HepG2 (cell line): Measurements from ENCODE around the gene PDE4C. TPM values are rescaled to one million over a fixed set of nuclear protein-coding genes. Genes with fewer than 3 reads are reported as not detected.

Experiments used
- ATF1 ChIP-seq: IDR thresholded peaks from 2 replicates; pipeline ENCODE4 v1.6.1; 2016; ENCODE audit warnings: mild to moderate bottlenecking, control low read depth
- ATF2 ChIP-seq: sonication (generic); formaldehyde crosslinking; IDR thresholded peaks from 2 replicates; pipeline ENCODE4 v1.4.0; 2020; ENCODE audit warnings: missing genetic modification reagents
- CEBPZ ChIP-seq: IDR thresholded peaks from 2 replicates; pipeline ENCODE4 v1.6.1; 2012; ENCODE audit warnings: low read length, improper control_type of control experiment
- FOXA3 ChIP-seq: IDR thresholded peaks from 2 replicates; pipeline ENCODE4 v1.6.1; 2016; ENCODE audit warnings: missing genetic modification reagents, missing compliant biosample characterization
- ISL2 ChIP-seq: sonication (generic); formaldehyde crosslinking; IDR thresholded peaks from 2 replicates; pipeline ENCODE4 v1.5.0; 2020; ENCODE audit warnings: missing genetic modification reagents
- MATR3 ChIP-seq: sonication (generic); formaldehyde crosslinking; IDR thresholded peaks from 2 replicates; pipeline ENCODE4 v1.4.0; 2020; ENCODE audit warnings: missing genetic modification reagents
- MXD4 ChIP-seq: IDR thresholded peaks from 2 replicates; pipeline ENCODE4 v1.6.1; 2016; ENCODE audit warnings: mild to moderate bottlenecking, missing biosample characterization, missing genetic modification reagents
- MYNN ChIP-seq: sonication (generic); formaldehyde crosslinking; IDR thresholded peaks from 2 replicates; pipeline ENCODE4 v1.4.0; 2020; ENCODE audit warnings: mild to moderate bottlenecking, low read depth, missing genetic modification reagents
- NR2F2 ChIP-seq: IDR thresholded peaks from 2 replicates; pipeline ENCODE4 v1.6.1; 2012; ENCODE audit warnings: low read depth, inconsistent platforms, borderline replicate concordance
- NRL ChIP-seq: sonication (generic); formaldehyde crosslinking; IDR thresholded peaks from 2 replicates; pipeline ENCODE4 v1.5.0; 2020; ENCODE audit warnings: missing genetic modification reagents, mild to moderate bottlenecking, moderate library complexity, borderline replicate concordance
- POGK ChIP-seq: sonication (generic); formaldehyde crosslinking; conservative IDR thresholded peaks from 2 replicates; pipeline ENCODE4 v1.8.0; 2022; ENCODE audit warnings: mild to moderate bottlenecking, moderate library complexity, missing genetic modification reagents
- RORA ChIP-seq: sonication (generic); formaldehyde crosslinking; IDR thresholded peaks from 2 replicates; pipeline ENCODE4 v1.5.0; 2020; ENCODE audit warnings: mild to moderate bottlenecking, missing genetic modification reagents, moderate library complexity
- SNAPC2 ChIP-seq: sonication (generic); formaldehyde crosslinking; IDR thresholded peaks from 2 replicates; pipeline ENCODE4 v1.8.1; 2022; ENCODE audit warnings: mild to moderate bottlenecking, missing genetic modification reagents
- SP2 ChIP-seq: sonication (generic); formaldehyde crosslinking; IDR thresholded peaks from 2 replicates; pipeline ENCODE4 v1.5.1; 2020; ENCODE audit warnings: mild to moderate bottlenecking, missing genetic modification reagents
- SP5 ChIP-seq: IDR thresholded peaks from 2 replicates; pipeline ENCODE4 v1.6.1; 2016; ENCODE audit warnings: low read depth, borderline replicate concordance
- THAP9 ChIP-seq: sonication (generic); formaldehyde crosslinking; IDR thresholded peaks from 2 replicates; pipeline ENCODE4; 2020; ENCODE audit warnings: missing genetic modification reagents, mild to moderate bottlenecking, borderline replicate concordance
- ZFY ChIP-seq: sonication (generic); formaldehyde crosslinking; IDR thresholded peaks from 2 replicates; pipeline ENCODE4 v1.4.0; 2020; ENCODE audit warnings: missing genetic modification reagents
- ZNF652 ChIP-seq: IDR thresholded peaks from 2 replicates; pipeline ENCODE4 v1.6.1; 2016; ENCODE audit warnings: low read depth, borderline replicate concordance
- ZUFSP ChIP-seq: sonication (generic); formaldehyde crosslinking; IDR thresholded peaks from 2 replicates; pipeline ENCODE4 v1.9.0; 2021; ENCODE audit warnings: missing genetic modification reagents, mild to moderate bottlenecking, borderline replicate concordance
- polyA plus RNA-seq, 8 experiments: library from polyadenylated mRNA; depleted of rRNA in 3 of 8; stranded (reverse) in 7 of 8; unstranded in 1 of 8; fragments of >200 nt; fragmentation: Illumina TruSeq in 4 of 8; extraction: Trizol in 4 of 8; gene quantifications; 2 replicates each; pipeline versions ENCODE4 v1.2.1 to v1.2.3, GENCODE V29; 2011 to 2016; ENCODE audit warnings: low read depth in 4 of 8, missing spikeins in 1 of 8, mixed read lengths in 1 of 8; ENCODE audit not compliant: insufficient read depth in 1 of 8
- total RNA-seq, 5 experiments: library from RNA; depleted of rRNA; stranded (reverse); fragments of >200 nt; fragmentation: Illumina TruSeq; extraction: Trizol; gene quantifications; 2 replicates each; pipeline ENCODE4 v1.2.3, GENCODE V29; 2016; ENCODE audit warnings: low read depth in 1 of 5

The PDE4C gene
- total and polyA plus RNA-seq, 2 of the 13 experiments (the other 11 are each of a cell fraction or from before 2014, with no cell fraction given): 1.4 to 14.0 TPM

DNA sequence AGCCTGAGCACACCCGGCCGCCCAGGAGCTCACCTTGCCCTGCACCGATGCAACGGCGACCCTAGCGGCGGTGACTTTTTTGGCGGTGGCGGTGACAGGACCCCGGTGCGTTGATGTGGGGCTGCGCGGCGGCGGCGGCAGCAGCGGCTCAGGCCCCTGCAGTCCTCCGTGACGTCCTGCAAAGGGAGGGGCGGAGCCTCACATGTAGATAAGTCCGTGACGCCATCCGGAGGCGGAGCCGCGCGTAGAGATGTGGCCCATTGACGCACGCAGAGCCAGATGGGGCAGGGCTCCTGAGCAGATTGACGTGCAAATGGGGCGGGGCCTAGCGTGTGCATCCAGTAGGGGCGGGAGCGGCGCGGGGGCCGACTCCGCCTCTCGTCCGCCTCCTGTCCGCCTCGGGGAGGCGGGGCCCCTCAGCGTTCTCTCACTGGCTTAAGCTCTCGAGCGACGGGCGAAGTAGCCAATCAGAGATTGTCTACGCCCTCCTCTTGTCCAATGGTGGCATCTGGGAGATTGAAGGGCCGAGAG, 22.3 kb downstream of the PDE4C start, which contains the start of gene RAB3A (continued):
- TF ChIP-seq ATF2 (CRISPR knock-in tag) (0 out of 2 replicates have a peak, but pooled peaks have one; percentile 0), THAP9 (CRISPR knock-in tag) (peak; percentile 24; the same call in 1 of the 2 replicates), MYNN (CRISPR knock-in tag) (no peak), ZUFSP (CRISPR knock-in tag) (no peak), SNAPC2 (0 out of 2 replicates have a peak, but pooled peaks have one; percentile 24), CEBPZ (no peak; the same call in 1 of the 2 replicates), MXD4 (CRISPR knock-in tag) (peak; percentile 52; the same call in 1 of the 2 replicates), ATF1 (CRISPR knock-in tag) (peak; percentile 70), FOXA3 (peak; percentile 10; the same call in 1 of the 2 replicates), ISL2 (CRISPR knock-in tag) (0 out of 2 replicates have a peak, but pooled peaks have one; percentile 17), MATR3 (no peak), SP5 (CRISPR knock-in tag) (peak; percentile 64; the same call in 1 of the 2 replicates), ZFY (CRISPR knock-in tag) (peak; percentile 59; the same call in 1 of the 2 replicates), RORA (CRISPR knock-in tag) (no peak), SP2 (CRISPR knock-in tag) (peak; percentile 99), NRL (peak; percentile 73; the same call in 1 of the 2 replicates), ZNF652 (CRISPR knock-in tag) (no peak), NR2F2 (no peak), POGK (no peak)
